NCI-H1694 (cell line): ENCODE results near the gene USP33.
"Not testable (repeated sequence)": the region's sequence is repeated elsewhere in the genome, so short reads cannot be mapped to it uniquely, and the experiment has no call there.

Source experiments
- DNase-seq: peaks from one replicate; lab custom pipeline; 2025; lab: John Stamatoyannopoulos, UW

The USP33 gene

GRCh38 chr1:77671836-77672235 lies 87.8 kb downstream of the USP33 start:
- DNase-seq, result no peak

DNA sequence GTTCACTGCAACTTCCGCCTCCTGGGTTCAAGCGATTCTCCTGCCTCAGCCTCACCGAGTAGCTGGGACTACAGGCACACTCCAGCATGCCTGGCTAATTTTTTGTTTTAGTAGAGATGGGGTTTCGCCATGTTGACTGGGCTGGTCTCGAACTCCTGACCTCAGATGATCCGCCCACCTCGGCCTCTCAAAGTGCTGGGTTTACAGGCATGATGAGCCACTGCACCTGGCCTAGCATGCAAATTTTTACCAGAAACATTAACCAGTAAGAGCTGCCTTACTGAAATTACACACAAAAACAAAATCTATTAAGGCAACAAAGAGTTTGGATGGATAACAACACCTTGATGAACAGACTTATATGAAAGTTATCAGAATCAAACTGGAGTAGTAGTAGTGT lies 89.3 kb downstream of the USP33 start:
- no peak for DNase-seq

- no peak for DNase-seq
Observed at GRCh38 chr1:77668924-77669449, 90.7 kb downstream of the USP33 start.

DNA sequence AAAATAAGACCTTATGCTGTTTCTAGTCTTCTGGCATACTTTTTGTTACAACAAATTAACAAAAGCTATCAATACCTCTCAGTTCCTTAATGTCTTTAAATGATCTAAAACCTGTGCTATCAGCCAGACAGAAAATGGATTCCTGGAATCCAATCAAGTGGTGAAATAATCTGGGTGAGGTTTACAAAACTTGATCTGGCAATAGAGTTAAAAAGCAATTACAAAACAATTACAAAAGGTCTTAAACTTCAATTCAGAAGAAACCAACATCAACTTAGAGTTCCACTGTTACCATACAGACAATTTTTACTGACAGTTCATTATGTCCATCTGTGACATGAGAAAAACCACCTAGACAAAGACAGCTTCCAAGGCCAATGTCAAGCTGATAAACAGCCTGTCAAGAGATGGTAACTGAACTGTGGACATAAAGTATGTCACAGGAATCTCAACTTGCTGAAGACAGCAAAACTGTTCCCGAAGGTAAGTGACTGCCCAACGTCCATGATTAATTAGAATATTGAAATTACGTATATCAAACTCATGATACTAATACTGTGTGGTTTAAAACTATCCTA lies 94.6 kb downstream of the USP33 start:
- no peak for DNase-seq

GRCh38 chr1:77661696-77662095 lies 98.0 kb downstream of the USP33 start:
- DNase-seq, result no peak

DNA sequence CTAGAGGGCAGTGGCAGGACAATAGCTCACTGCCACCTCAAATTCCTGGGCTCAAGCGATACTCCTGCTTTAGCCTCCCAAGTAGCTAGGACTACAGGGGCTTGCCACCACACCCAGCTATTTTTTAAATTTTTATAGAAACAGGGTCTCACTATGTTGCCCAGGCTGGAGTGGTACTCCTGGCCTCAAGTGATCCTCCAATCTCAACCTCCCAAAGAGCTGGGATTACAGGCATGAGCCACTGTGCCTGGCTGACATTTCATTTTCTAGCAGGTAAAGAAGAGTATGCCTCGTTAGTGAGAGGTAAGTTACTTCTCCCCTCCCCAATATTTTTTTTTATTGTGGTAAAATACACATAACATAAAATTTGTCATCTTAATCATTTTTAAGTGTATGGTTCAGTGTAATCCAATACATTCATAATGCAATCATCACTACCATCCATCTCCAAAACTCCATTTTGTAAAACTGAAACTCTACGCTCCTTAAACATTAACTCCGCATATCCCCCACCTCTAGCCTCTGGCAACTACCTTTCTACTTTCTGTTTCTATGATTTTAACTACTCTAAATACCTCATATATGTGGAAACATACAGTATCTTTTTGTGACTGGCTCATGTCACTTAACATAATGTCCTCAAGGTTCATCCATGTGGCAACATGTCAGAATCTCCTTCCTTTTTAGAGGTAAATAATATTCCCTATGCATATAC lies 99.6 kb downstream of the USP33 start:
- no peak for DNase-seq

DNA sequence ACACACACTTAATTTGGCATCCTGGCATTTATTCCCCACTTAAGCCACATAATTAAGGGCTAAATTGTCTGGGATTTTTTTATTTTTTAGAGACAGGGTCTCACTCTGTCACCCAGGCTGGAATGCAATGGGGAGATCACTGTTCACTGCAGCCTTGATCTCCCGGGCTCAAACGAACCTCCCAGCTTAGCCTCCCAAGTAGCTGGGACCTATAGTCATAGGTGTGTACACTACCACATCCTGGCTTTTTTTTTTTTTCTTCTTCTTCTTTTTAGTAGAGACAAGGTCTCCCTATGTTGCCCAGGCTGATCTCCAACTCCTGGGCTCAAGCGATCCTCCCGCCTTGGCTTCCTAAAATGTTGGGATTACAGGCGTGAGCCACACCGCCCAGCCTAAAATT lies 101.4 kb downstream of the USP33 start:
- DNase-seq, result no peak

- DNase-seq, result no peak
Observed at GRCh38 chr1:77655431-77655974, 104.1 kb downstream of the USP33 start.

GRCh38 chr1:77652970-77653516 lies 106.6 kb downstream of the USP33 start:
- DNase-seq, result no peak

GRCh38 chr1:77652268-77652667 lies 107.4 kb downstream of the USP33 start:
- DNase-seq, result no peak

- no peak for DNase-seq
Observed at GRCh38 chr1:77649127-77649526, 110.5 kb downstream of the USP33 start.

- not testable (repeated sequence) for DNase-seq
Observed at GRCh38 chr1:77646224-77646623, 113.4 kb downstream of the USP33 start.
